ENCODE measurements around the gene PJVK.
A peak's percentile ranks its signal among the peaks of the same experiment; 100 is the strongest.

Gene PJVK

DNA sequence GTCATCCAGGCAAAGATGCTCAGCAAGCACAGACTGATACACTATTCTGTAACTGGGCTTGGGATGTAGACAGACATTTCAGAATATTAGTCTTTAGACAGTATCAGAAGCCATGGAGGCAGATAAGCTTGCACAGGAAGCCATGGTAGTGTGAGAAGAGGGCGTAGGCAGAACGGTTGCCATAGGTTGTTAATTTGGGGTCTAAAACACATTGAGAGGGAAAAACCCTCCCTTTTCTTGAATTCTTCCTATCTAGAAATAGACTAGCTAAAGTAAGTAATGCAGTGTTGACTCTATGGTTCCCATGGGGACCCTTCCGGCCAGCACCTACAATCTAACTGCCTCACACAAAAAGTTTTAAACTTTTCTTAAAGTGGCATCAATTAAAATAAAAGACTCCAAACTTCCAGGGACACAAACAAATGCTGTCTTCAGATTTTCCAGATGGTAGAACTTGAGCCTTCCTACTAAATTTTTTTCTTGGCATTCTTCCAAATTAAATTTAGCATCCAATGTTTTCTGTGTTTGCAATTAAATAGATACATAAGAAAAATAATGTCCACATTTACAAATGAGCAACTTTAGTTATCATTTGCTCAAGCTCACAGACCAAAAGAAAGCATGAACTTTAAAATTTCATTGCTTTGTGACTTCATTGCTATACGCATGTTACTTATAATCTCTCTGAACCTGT lies 2.1 kb upstream of the PJVK start:
- H3K9me3 Mint-ChIP-seq = no peaks in the 10 kb centered on the region
- no peak for TF ChIP-seq CTCF (IDR thresholded peaks at IDR 0.05)
- no peak overlapping the region for H3K27ac Mint-ChIP-seq
- peaks cover 32% of the 10 kb centered on the region for H3K4me1 Mint-ChIP-seq
- H3K36me3 Mint-ChIP-seq (ENCODE audit: low read depth) = peaks cover 45% of the 10 kb centered on the region
- no peak for DNase-seq
- no peaks in the 10 kb centered on the region for H3K27me3 Mint-ChIP-seq (ENCODE audit: low read depth, poor library complexity)
- H3K4me3 Mint-ChIP-seq = peak overlapping the region; percentile 88

DNA sequence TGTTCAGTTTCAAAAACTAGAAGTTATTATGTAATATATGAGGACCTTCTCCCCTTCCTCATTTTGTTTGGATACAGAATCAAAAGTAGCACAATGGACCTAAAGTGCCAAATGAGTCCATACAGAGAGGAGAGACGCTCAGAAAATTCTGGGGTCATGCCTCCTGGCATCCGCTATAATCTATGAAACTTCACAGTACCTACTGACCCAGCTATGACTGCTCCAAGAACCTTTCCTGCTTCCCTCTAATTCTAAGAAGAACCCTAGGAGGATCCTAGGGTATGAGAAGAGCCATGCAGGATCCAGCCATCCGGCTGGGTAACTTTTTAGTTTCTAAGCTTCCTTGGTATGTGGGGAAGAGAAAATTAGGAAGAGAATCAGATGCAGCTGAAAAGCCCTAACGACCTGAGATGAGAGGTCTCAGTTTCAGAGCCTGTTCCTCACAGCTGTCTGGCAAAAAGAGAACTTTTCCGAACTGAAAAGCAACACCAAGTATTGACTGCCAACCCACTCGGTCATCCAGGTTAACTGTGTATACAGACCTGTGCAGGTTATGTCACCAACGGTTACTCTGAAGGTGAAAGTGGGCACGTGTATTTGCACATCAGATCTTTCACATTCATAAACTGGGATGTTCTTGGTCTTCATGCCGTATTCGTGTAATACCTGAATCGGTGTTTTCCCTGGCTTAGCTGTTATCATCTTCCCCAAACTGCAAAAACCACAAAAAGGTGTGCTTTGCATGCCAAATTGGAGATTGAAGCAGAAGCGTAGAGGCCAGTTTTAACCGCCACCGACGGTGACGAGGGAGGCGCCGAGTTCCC lies 1.3 kb upstream of the PJVK start:
- Mint-ChIP-seq H3K4me1 (peaks cover 32% of the 10 kb centered on the region), H3K27ac (peak overlapping the region; percentile 54), H3K36me3 (ENCODE audit: low read depth) (peaks cover 43% of the 10 kb centered on the region), H3K27me3 (ENCODE audit: low read depth, poor library complexity) (no peaks in the 10 kb centered on the region), H3K4me3 (peak overlapping the region; percentile 88), H3K9me3 (no peaks in the 10 kb centered on the region)
- TF ChIP-seq CTCF (IDR thresholded peaks at IDR 0.05) = no peak
- DNase-seq = no peak

DNA sequence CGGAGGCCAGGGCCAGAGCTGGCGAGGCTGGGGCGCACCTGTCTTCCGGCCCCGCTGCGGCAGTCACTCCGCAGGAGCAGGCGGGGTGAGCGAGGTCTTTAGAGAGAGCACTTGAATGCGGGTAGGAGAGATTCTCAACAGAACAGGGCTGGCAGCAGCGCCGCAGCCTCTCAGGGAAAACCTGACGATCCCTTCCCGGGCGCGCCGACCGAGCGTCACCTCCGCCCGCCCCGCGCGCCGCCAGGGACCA lies 729 bp upstream of the PJVK start:
- TF ChIP-seq CTCF (IDR thresholded peaks at IDR 0.05) = no peak
- Mint-ChIP-seq H3K27ac (no peak overlapping the region), H3K9me3 (no peaks in the 10 kb centered on the region), H3K4me1 (peaks cover 32% of the 10 kb centered on the region), H3K4me3 (peak overlapping the region; percentile 88), H3K27me3 (ENCODE audit: low read depth, poor library complexity) (no peaks in the 10 kb centered on the region), H3K36me3 (ENCODE audit: low read depth) (peaks cover 39% of the 10 kb centered on the region)
- no peak for DNase-seq

DNA sequence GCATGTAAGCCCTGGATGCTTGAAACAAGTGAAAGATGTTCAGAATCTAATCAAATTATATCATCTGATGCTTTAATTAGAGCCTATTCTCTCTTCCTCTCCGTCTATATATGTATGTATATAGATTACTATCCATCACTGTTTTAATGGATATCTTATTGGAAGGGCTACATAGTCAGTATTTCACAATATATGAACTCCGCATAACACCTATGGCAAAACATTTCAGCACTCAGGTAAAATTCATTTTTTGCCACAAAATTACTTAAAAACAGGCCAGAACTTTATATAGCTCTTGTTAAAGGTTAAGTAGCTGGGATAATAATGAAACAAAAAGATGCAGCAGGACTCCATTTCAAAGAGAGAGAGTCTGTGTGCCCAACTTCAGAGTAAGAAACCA lies 1.2 kb downstream of the PJVK start:
- Mint-ChIP-seq H3K9me3 (no peaks in the 10 kb centered on the region), H3K4me1 (peaks cover 32% of the 10 kb centered on the region), H3K27ac (no peak overlapping the region), H3K27me3 (ENCODE audit: low read depth, poor library complexity) (no peaks in the 10 kb centered on the region), H3K36me3 (ENCODE audit: low read depth) (peaks cover 23% of the 10 kb centered on the region), H3K4me3 (peak overlapping the region; percentile 5)
- TF ChIP-seq CTCF (IDR thresholded peaks at IDR 0.05) = no peak
- DNase-seq = no peak

DNA sequence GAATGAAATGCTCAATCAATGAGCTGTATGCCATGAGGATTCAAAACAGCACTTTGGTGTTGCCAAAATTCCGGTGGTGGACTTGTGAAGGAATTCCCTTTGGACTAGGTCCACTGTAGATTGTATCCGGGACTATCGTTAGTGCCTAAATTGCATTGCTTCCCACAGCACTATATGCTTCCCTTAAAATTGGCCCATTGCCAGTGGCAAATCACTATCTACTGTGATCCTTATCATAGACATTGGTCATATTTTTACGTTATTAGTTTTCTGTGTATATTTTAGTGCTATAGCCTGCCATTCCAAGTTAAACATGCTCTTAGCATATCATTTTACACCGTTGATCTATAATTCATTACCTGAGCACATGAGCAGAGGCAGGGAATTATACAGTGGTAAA lies 1.7 kb downstream of the PJVK start:
- DNase-seq = no peak
- H3K4me3 Mint-ChIP-seq = no peak overlapping the region
- no peaks in the 10 kb centered on the region for H3K27me3 Mint-ChIP-seq (ENCODE audit: low read depth, poor library complexity)
- H3K36me3 Mint-ChIP-seq (ENCODE audit: low read depth) = peaks cover 18% of the 10 kb centered on the region
- H3K4me1 Mint-ChIP-seq = peaks cover 31% of the 10 kb centered on the region
- H3K9me3 Mint-ChIP-seq = no peaks in the 10 kb centered on the region
- no peak overlapping the region for H3K27ac Mint-ChIP-seq
- TF ChIP-seq CTCF (IDR thresholded peaks at IDR 0.05) = no peak

- Mint-ChIP-seq H3K27ac (peak overlapping the region; percentile 76), H3K9me3 (no peaks in the 10 kb centered on the region), H3K27me3 (ENCODE audit: low read depth, poor library complexity) (no peaks in the 10 kb centered on the region), H3K4me3 (no peak overlapping the region), H3K36me3 (ENCODE audit: low read depth) (peaks cover 7% of the 10 kb centered on the region), H3K4me1 (peaks cover 9% of the 10 kb centered on the region)
- TF ChIP-seq CTCF (IDR thresholded peaks at IDR 0.05) = no peak
- DNase-seq = no peak
Observed at GRCh38 chr2:178455947-178456346, 4.8 kb downstream of the PJVK start.

Data from nephron progenitor cell (in vitro differentiated cells).